Muscle layer of duodenum (tissue), 2 donors: ENCODE data around the gene PCDHGA5.
"Not testable (repeated sequence)": the region's sequence is repeated elsewhere in the genome, so short reads cannot be mapped to it uniquely, and the experiment has no call there.

Experiments used
- H3K27ac ChIP-seq: one replicate; pipeline ENCODE4 v1.7.0; 2013; ENCODE audit warnings: mild to moderate bottlenecking, low read length
- H3K27me3 ChIP-seq: one replicate; pipeline ENCODE4 v1.7.0; 2013; ENCODE audit warnings: low read depth, mild to moderate bottlenecking, control low read depth, low read length
- H3K36me3 ChIP-seq, 2 donors: one replicate each; pipeline ENCODE4 v1.7.0; 2013; ENCODE audit warnings: low read length in 2 of 2, control low read depth in 1 of 2, mild to moderate bottlenecking in 1 of 2; ENCODE audit not compliant: insufficient read depth in 2 of 2, control insufficient read depth in 1 of 2
- H3K4me1 ChIP-seq, 2 donors: one replicate each; pipeline ENCODE4 v1.7.0; 2013; ENCODE audit warnings: low read length in 2 of 2, mild to moderate bottlenecking in 2 of 2, control low read depth in 1 of 2, moderate library complexity in 1 of 2; ENCODE audit not compliant: insufficient read depth in 2 of 2, control insufficient read depth in 1 of 2
- H3K4me3 ChIP-seq, 2 donors: one replicate each; pipeline ENCODE4 v1.7.0; 2013; ENCODE audit warnings: low read length in 2 of 2, low read depth in 1 of 2, mild to moderate bottlenecking in 1 of 2
- H3K9me3 ChIP-seq, 2 donors: one replicate each; pipeline ENCODE4 v1.7.0; 2013; ENCODE audit warnings: low read length in 2 of 2, control low read depth in 1 of 2, mild to moderate bottlenecking in 1 of 2; ENCODE audit not compliant: control insufficient read depth in 1 of 2
- donor health status: healthy.

The PCDHGA5 gene

DNA sequence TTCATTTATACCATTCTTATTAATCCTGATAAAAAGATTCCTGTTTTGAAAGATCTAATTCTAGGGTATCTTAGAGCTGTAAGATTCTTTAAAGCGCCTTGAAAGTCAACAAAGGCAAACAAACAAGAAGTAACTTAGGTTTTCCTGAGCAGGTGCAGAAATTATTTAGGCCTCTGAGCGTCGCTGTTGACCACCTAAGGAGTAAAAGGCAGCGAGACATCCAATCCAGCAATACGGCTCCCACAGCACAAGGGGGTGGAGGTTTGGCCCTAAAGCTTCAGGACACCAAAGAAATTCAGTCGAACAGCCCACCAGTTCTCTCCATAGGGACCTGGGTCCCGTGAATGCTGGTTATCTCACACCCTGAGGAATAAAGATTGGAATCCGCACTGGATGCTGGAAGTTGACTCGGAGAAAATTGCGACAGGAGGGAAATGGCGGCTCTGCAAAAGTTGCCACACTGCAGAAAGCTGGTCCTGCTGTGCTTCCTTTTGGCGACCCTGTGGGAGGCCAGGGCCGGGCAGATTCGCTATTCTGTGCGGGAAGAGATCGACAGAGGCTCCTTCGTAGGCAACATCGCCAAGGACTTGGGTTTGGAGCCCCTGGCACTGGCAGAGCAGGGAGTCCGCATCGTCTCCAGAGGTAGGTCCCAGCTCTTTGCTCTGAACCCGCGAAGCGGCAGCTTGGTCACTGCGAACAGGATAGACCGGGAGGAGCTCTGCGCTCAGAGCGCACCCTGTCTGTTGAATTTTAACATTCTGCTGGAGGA lies 25.2 kb upstream of the PCDHGA5 start, which contains the start of gene PCDHGA2:
PCDHGA2 (plus strand) TSS at position 223 of the 769 bp plus-strand sequence.
- Histone ChIP-seq H3K4me1 (no peaks in the 10 kb centered on the region), H3K36me3 (peaks cover 0 to 4% of the 10 kb centered on the region in 2 donors), H3K9me3 (peaks cover 44 to 74% of the 10 kb centered on the region in 2 donors), H3K27ac (no peak within 1 kb of the TSS), H3K4me3 (peak within 1 kb of the TSS; percentile 31 to 63), H3K27me3 (no peaks in the 10 kb centered on the region)

- H3K27me3 ChIP-seq, H3K36me3 ChIP-seq, H3K4me1 ChIP-seq, H3K27ac ChIP-seq: not testable (repeated sequence)
- peaks cover 49 to 84% of the 10 kb centered on the region in 2 donors for H3K9me3 ChIP-seq
- H3K4me3 ChIP-seq = peak overlapping the region in 1 of 2 donors; percentile 63
Observed at GRCh38 chr5:141340781-141341354, 23.1 kb upstream of the PCDHGA5 start.

DNA sequence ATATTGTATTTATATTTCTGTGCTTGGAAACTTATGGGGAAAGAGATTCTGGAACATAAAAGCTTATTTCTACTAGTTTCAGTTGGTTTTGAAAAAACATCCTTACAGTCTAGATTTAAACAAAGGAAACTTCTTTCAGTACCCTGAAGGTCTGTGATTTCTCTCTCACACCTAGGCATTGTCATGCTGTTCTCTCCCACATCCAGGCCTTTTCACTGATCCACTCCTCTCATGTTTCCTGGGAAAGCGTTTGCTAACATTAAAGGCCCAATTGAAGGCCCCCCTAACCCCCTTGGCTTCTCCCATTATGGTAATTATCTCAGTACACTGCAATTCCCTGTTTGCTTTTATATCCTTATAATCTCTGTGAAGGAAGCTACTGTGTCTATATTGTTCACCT lies 21.2 kb upstream of the PCDHGA5 start:
- no peaks in the 10 kb centered on the region for H3K4me1 ChIP-seq
- H3K27ac ChIP-seq = no peak overlapping the region
- H3K36me3 ChIP-seq = peaks cover 0 to 4% of the 10 kb centered on the region in 2 donors
- H3K9me3 ChIP-seq = peaks cover 50 to 88% of the 10 kb centered on the region in 2 donors
- H3K27me3 ChIP-seq = no peaks in the 10 kb centered on the region
- H3K4me3 ChIP-seq = peak overlapping the region; percentile 8 to 23

DNA sequence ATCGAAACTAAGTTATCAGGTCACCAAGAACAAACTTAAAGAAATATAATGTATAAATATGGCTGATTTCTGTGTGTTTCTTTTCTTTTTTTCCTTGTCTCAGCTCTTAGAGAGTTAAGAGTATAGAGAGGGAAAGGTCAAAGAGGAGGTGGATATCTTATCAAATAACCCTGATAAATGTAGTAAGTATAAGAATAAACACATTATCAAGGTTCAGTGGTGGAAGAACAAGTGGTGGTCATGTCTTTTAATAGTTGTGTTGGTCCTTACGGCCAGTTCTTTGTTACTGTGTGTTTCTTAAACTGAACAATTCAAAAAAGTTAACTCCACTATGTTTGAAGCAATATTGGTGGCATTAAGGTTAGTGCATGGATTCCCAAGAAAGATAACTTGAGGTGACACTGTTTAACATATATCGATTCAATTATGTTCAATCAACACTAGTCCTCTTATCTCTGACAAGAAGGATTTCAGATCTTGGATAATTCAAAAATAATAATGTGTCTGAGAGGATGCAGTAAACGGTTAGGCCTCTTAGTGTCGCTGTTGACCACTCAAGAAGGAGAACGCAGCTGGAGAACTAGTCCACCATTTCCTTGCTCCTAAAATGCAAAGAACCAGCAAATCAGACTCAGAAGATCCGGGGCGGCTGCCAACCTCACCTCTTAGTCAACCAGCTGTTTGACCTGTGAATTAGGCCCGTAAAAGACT lies 20.6 kb upstream of the PCDHGA5 start, which contains the start of gene PCDHGA3:
PCDHGA3 (plus strand) TSS at position 588 of the 711 bp plus-strand sequence. CDS start 205 bp downstream, outside the sequence.
- H3K4me1 ChIP-seq = no peaks in the 10 kb centered on the region
- peaks cover 56 to 88% of the 10 kb centered on the region in 2 donors for H3K9me3 ChIP-seq
- H3K27ac ChIP-seq = no peak within 1 kb of the TSS
- H3K4me3 ChIP-seq = peak within 1 kb of the TSS; percentile 30 to 57
- peaks cover 0 to 4% of the 10 kb centered on the region in 2 donors for H3K36me3 ChIP-seq
- no peaks in the 10 kb centered on the region for H3K27me3 ChIP-seq

DNA sequence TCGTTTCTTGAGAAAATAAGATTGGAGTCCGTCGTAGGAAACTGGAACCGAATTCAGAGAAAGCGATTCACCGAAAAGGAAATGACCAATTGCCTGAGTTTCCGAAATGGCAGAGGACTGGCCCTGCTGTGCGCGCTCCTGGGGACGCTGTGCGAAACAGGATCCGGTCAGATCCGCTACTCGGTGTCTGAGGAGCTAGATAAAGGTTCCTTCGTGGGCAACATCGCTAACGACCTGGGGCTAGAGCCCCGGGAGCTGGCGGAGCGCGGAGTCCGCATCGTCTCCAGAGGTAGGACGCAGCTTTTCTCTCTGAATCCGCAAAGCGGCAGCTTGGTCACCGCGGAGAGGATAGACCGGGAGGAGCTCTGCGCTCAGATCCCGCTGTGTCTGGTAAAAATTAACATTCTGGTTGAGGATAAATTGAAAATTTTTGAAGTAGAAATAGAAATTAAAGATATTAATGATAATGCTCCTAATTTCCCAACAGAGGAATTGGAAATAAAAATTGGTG lies 20.0 kb upstream of the PCDHGA5 start:
- H3K4me3 ChIP-seq = peak overlapping the region; percentile 30 to 57
- H3K27me3 ChIP-seq = no peaks in the 10 kb centered on the region
- H3K4me1 ChIP-seq = no peaks in the 10 kb centered on the region
- peaks cover 61 to 88% of the 10 kb centered on the region in 2 donors for H3K9me3 ChIP-seq
- peaks cover 0 to 4% of the 10 kb centered on the region in 2 donors for H3K36me3 ChIP-seq
- H3K27ac ChIP-seq = no peak overlapping the region

DNA sequence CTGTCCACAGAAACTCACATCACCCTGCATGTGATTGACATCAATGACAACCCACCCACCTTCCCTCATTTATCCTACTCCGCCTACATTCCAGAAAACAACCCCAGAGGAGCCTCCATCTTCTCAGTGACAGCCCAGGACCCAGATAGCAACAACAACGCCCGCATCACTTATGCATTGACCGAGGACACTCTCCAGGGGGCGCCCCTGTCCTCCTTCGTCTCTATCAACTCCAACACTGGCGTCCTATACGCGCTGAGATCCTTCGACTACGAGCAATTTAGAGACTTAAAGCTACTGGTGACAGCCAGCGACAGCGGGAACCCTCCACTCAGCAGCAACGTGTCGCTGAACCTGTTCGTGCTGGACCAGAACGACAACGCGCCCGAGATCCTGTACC lies 18.6 kb upstream of the PCDHGA5 start:
- Histone ChIP-seq H3K27me3 (no peaks in the 10 kb centered on the region), H3K36me3 (no peaks in the 10 kb centered on the region), H3K27ac (no peak overlapping the region), H3K9me3 (peaks cover 53 to 83% of the 10 kb centered on the region in 2 donors), H3K4me3 (peak overlapping the region in 1 of 2 donors; percentile 57), H3K4me1 (no peaks in the 10 kb centered on the region)

DNA sequence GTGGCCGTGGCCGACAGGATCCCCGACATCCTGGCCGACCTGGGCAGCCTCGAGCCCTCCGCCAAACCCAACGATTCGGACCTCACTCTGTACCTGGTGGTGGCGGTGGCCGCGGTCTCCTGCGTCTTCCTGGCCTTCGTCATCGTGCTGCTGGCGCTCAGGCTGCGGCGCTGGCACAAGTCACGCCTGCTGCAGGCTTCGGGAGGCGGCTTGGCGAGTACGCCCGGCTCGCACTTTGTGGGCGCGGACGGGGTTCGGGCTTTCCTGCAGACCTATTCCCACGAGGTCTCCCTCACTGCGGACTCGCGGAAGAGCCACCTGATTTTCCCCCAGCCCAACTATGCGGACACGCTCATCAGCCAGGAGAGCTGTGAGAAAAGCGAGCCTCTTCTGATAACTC lies 17.9 kb upstream of the PCDHGA5 start:
- Histone ChIP-seq H3K4me3 (peak overlapping the region in 1 of 2 donors; percentile 43), H3K9me3 (peaks cover 58 to 83% of the 10 kb centered on the region in 2 donors)
- not testable (repeated sequence) for H3K36me3 ChIP-seq, H3K4me1 ChIP-seq, H3K27ac ChIP-seq, H3K27me3 ChIP-seq

DNA sequence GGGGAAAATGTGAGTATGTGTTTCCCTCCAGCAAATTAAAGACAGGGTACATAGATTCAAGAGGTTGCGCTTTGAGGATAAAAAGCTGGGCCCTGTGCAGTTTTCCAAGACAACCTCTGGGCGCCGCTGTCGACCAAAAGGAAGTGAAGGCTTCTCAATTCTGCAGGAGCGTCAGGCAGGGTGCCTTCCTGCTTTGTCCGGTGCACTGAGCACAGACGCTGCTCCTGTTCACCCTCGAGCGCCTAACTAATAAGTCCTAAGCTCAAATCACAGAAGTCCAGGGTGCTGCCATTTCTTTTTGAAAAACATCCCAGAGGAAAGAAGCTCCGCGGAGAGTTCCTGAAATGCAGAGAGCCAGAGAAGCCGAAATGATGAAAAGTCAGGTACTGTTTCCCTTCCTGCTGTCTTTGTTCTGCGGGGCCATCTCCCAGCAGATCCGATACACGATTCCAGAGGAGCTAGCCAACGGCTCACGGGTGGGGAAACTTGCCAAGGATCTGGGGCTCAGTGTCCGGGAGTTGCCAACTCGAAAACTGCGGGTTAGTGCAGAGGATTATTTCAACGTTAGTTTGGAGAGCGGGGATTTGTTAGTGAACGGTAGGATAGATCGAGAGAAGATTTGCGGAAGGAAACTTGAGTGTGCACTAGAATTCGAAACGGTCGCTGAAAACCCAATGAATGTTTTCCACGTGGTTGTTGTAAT lies 13.9 kb upstream of the PCDHGA5 start, which contains the start of gene PCDHGB1:
PCDHGB1 (plus strand) TSS at position 183 of the 703 bp plus-strand sequence; CDS start at position 345, 162 bp downstream.
- Histone ChIP-seq H3K36me3 (no peaks in the 10 kb centered on the region), H3K27ac (no peak within 1 kb of the TSS), H3K9me3 (peaks cover 42 to 78% of the 10 kb centered on the region in 2 donors), H3K4me1 (no peaks in the 10 kb centered on the region), H3K4me3 (peak within 1 kb of the TSS; percentile 33 to 56), H3K27me3 (no peaks in the 10 kb centered on the region)

- Histone ChIP-seq H3K4me3 (peak overlapping the region in 1 of 2 donors; percentile 56), H3K9me3 (peaks cover 53 to 81% of the 10 kb centered on the region in 2 donors), H3K27me3 (no peaks in the 10 kb centered on the region), H3K4me1 (no peaks in the 10 kb centered on the region), H3K36me3 (no peaks in the 10 kb centered on the region), H3K27ac (no peak overlapping the region)
Observed at GRCh38 chr5:141351591-141351990, 12.4 kb upstream of the PCDHGA5 start.

GRCh38 chr5:141354900-141355469 lies 9.0 kb upstream of the PCDHGA5 start, which contains the start of gene PCDHGA4:
PCDHGA4 (plus strand) TSS chr5:141355021; CDS start chr5:141355108, 87 bp downstream.
- no peaks in the 10 kb centered on the region for H3K27me3 ChIP-seq
- H3K4me3 ChIP-seq = peak within 1 kb of the TSS; percentile 12 to 53
- H3K36me3 ChIP-seq = no peaks in the 10 kb centered on the region
- no peak within 1 kb of the TSS for H3K27ac ChIP-seq
- peaks cover 52 to 71% of the 10 kb centered on the region in 2 donors for H3K9me3 ChIP-seq
- H3K4me1 ChIP-seq = no peaks in the 10 kb centered on the region
